BLaER1 (cell line): ENCODE results near the gene PARP9.
"Not testable (repeated sequence)": the region's sequence is repeated elsewhere in the genome, so short reads cannot be mapped to it uniquely, and the experiment has no call there.

Source experiments
- H3K27ac ChIP-seq: shearing (Covaris generic); formaldehyde crosslinking; 2 replicates; pipeline ENCODE4 v1.8.1; 2022
- H3K27me3 ChIP-seq: shearing (Covaris generic); formaldehyde crosslinking; 2 replicates; pipeline ENCODE4 v1.8.1; 2022
- H3K36me3 ChIP-seq: shearing (Covaris generic); formaldehyde crosslinking; 2 replicates; pipeline ENCODE4 v1.8.1; 2022
- H3K4me1 ChIP-seq: shearing (Covaris generic); formaldehyde crosslinking; 2 replicates; pipeline ENCODE4 v1.8.1; 2022
- H3K4me2 ChIP-seq: shearing (Covaris generic); formaldehyde crosslinking; 2 replicates; pipeline ENCODE4 v1.8.1; 2022
- H3K4me3 ChIP-seq: shearing (Covaris generic); formaldehyde crosslinking; 2 replicates; pipeline ENCODE4 v1.8.1; 2022
- H3K9ac ChIP-seq: shearing (Covaris generic); formaldehyde crosslinking; 2 replicates; pipeline ENCODE4 v1.8.1; 2022
- H3K9me3 ChIP-seq: shearing (Covaris generic); formaldehyde crosslinking; 2 replicates; pipeline ENCODE4 v1.8.1; 2022
- H4K20me1 ChIP-seq: shearing (Covaris generic); formaldehyde crosslinking; 2 replicates; pipeline ENCODE4 v1.8.1; 2022
- Cebpa-rat ChIP-seq: shearing (Covaris generic); IDR thresholded peaks from 2 replicates; pipeline ENCODE4 v1.8.1; 2022

Gene PARP9

GRCh38 chr3:122577409-122578031 is 13.4 kb upstream of the PARP9 start, which contains the start of gene PARP15:
Gene PARP15, plus strand, starts transcription at chr3:122577650. Its CDS starts 18 bp downstream, at chr3:122577668.
- Histone ChIP-seq H4K20me1 (no peaks in the 10 kb centered on the region), H3K36me3 (peaks cover 27% of the 10 kb centered on the region), H3K4me3 (peak within 1 kb of the TSS; percentile 79), H3K9me3 (peaks cover 22% of the 10 kb centered on the region), H3K4me1 (peaks cover 60% of the 10 kb centered on the region), H3K4me2 (peak within 1 kb of the TSS; percentile 96), H3K27ac (peak within 1 kb of the TSS; percentile 97), H3K27me3 (no peaks in the 10 kb centered on the region), H3K9ac (peak within 1 kb of the TSS; percentile 95)
- no peak for TF ChIP-seq Cebpa-rat

- Histone ChIP-seq H3K9me3 (peaks cover 10% of the 10 kb centered on the region), H3K27me3 (no peaks in the 10 kb centered on the region), H3K27ac (peak overlapping the region; percentile 97), H3K4me1 (peaks cover 65% of the 10 kb centered on the region), H3K36me3 (peaks cover 28% of the 10 kb centered on the region), H3K4me3 (peak overlapping the region; percentile 79), H3K9ac (peak overlapping the region; percentile 57), H4K20me1 (no peaks in the 10 kb centered on the region), H3K4me2 (peak overlapping the region; percentile 96)
- no peak for TF ChIP-seq Cebpa-rat
These were observed 12.3 kb upstream of the PARP9 start for GRCh38 chr3:122576174-122576940.

- Histone ChIP-seq H3K27me3 (no peaks in the 10 kb centered on the region), H3K36me3 (peaks cover 57% of the 10 kb centered on the region), H3K4me1 (peaks cover 75% of the 10 kb centered on the region), H3K27ac (peak overlapping the region; percentile 97), H3K9me3 (no peaks in the 10 kb centered on the region), H3K9ac (0 out of 2 replicates have a peak overlapping the region, but pooled peaks have one; percentile 2), H3K4me3 (no peak overlapping the region), H3K4me2 (peak overlapping the region; percentile 96), H4K20me1 (no peaks in the 10 kb centered on the region)
- TF ChIP-seq Cebpa-rat: no peak
These were observed 8.9 kb upstream of the PARP9 start for GRCh38 chr3:122572940-122573412.

GRCh38 chr3:122568755-122569154 is 4.7 kb upstream of the PARP9 start:
- peaks cover 69% of the 10 kb centered on the region for H3K4me1 ChIP-seq

GRCh38 chr3:122568131-122568530 is 4.0 kb upstream of the PARP9 start:
- H3K4me3 ChIP-seq, H3K27me3 ChIP-seq, H3K9ac ChIP-seq, H3K27ac ChIP-seq, H4K20me1 ChIP-seq, H3K9me3 ChIP-seq: not testable (repeated sequence)
- Histone ChIP-seq H3K4me2 (peak overlapping the region; percentile 58), H3K36me3 (peaks cover 75% of the 10 kb centered on the region), H3K4me1 (peaks cover 69% of the 10 kb centered on the region)

More at GRCh38 chr3:122568755-122569154, 4.7 kb upstream of the PARP9 start:
- no peak overlapping the region for H3K27ac ChIP-seq
- peaks cover 79% of the 10 kb centered on the region for H3K36me3 ChIP-seq
- no peaks in the 10 kb centered on the region for H3K27me3 ChIP-seq
- H3K4me3 ChIP-seq: no peak overlapping the region
- H4K20me1 ChIP-seq: no peaks in the 10 kb centered on the region
- no peak for TF ChIP-seq Cebpa-rat
- H3K4me2 ChIP-seq: peak overlapping the region; percentile 58
- H3K9me3 ChIP-seq: no peaks in the 10 kb centered on the region
- no peak overlapping the region; the same call in 1 of the 2 replicates for H3K9ac ChIP-seq

GRCh38 chr3:122563717-122564025 is 429 bp downstream of the PARP9 start:
- Histone ChIP-seq H3K4me1 (peaks cover 64% of the 10 kb centered on the region), H4K20me1 (no peaks in the 10 kb centered on the region), H3K9ac (peak overlapping the region; percentile 91), H3K27ac (peak overlapping the region; percentile 93), H3K27me3 (no peaks in the 10 kb centered on the region), H3K4me3 (peak overlapping the region; percentile 87), H3K36me3 (peaks cover 35% of the 10 kb centered on the region), H3K4me2 (peak overlapping the region; percentile 93), H3K9me3 (no peaks in the 10 kb centered on the region)
- TF ChIP-seq Cebpa-rat: no peak

GRCh38 chr3:122562923-122563716 is 980 bp downstream of the PARP9 start:
- Histone ChIP-seq H3K9me3 (no peaks in the 10 kb centered on the region), H3K4me3 (peak overlapping the region; percentile 87), H3K9ac (peak overlapping the region; percentile 91), H3K36me3 (peaks cover 36% of the 10 kb centered on the region), H3K4me2 (peak overlapping the region; percentile 93), H3K4me1 (peaks cover 58% of the 10 kb centered on the region), H3K27ac (peak overlapping the region; percentile 93), H4K20me1 (no peaks in the 10 kb centered on the region), H3K27me3 (no peaks in the 10 kb centered on the region)
- no peak for TF ChIP-seq Cebpa-rat

- H3K9me3 ChIP-seq: no peaks in the 10 kb centered on the region
- no peak for TF ChIP-seq Cebpa-rat
- no peak overlapping the region for H3K27ac ChIP-seq
- no peak overlapping the region for H3K4me3 ChIP-seq
- H3K27me3 ChIP-seq: no peaks in the 10 kb centered on the region
- H3K9ac ChIP-seq: no peak overlapping the region
- 0 out of 2 replicates have a peak overlapping the region, but pooled peaks have one; percentile 12 for H3K4me2 ChIP-seq
- peaks cover 36% of the 10 kb centered on the region for H3K36me3 ChIP-seq
- peaks cover 36% of the 10 kb centered on the region for H3K4me1 ChIP-seq
- no peaks in the 10 kb centered on the region for H4K20me1 ChIP-seq
These were observed 3.4 kb downstream of the PARP9 start for GRCh38 chr3:122560680-122561079.

GRCh38 chr3:122559906-122560305 is 4.2 kb downstream of the PARP9 start:
- Histone ChIP-seq H3K9me3 (no peaks in the 10 kb centered on the region), H3K9ac (peak overlapping the region; percentile 31; the same call in 1 of the 2 replicates), H4K20me1 (no peaks in the 10 kb centered on the region), H3K4me1 (peaks cover 29% of the 10 kb centered on the region), H3K27ac (no peak overlapping the region), H3K4me3 (no peak overlapping the region), H3K4me2 (peak overlapping the region; percentile 3; the same call in 1 of the 2 replicates), H3K36me3 (peaks cover 42% of the 10 kb centered on the region), H3K27me3 (no peaks in the 10 kb centered on the region)
- no peak for TF ChIP-seq Cebpa-rat
